ENCODE data around the gene GJB6. TPM values are rescaled to one million over a fixed set of nuclear protein-coding genes. Genes with fewer than 3 reads are reported as not detected.

The GJB6 gene
- polyA plus RNA-seq, 1 donor from 2014 or later = not detected

DNA sequence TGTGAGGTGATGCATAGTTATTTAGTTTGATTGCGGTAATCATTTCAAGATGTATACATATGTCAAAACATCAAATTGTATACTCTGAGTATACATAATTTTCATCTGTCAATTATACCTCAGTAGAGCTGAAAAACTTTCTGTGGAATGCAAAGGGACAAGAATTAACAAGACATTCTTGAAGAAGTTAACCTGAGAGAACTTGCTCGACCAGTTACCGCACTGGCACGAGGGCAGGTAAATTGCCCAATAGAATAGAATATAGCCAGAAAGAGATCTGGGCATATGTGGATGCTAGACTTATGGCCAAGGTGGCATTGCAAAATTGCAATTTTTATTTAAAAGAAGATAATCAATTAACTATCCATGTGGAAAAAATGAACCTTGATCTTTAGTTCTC, 42.3 kb upstream of the GJB6 start:
- no peaks in the 10 kb centered on the region for H3K9me3 ChIP-seq (ENCODE audit: low read length)
- H3K4me3 ChIP-seq (ENCODE audit: low read length) = no peak overlapping the region
- no peaks in the 10 kb centered on the region for H3F3A ChIP-seq (ENCODE audit: insufficient read depth, low read length, poor library complexity, severe bottlenecking)
- H3K9ac ChIP-seq (ENCODE audit: low read length) = no peak overlapping the region
- no peaks in the 10 kb centered on the region for H3K9me2 ChIP-seq (ENCODE audit: insufficient read depth, low read length)
- no peaks in the 10 kb centered on the region for H4K20me1 ChIP-seq (ENCODE audit: insufficient read depth)
- H3K79me2 ChIP-seq (replicated peaks; ENCODE audit: insufficient read depth, low read length) = no peaks in the 10 kb centered on the region
- H3K27ac ChIP-seq (ENCODE audit: low read length) = no peak overlapping the region
- H3K4me2 ChIP-seq (ENCODE audit: low read length) = no peak overlapping the region
- H3K27me3 ChIP-seq (ENCODE audit: insufficient read depth, low read depth, low read length) = no peaks in the 10 kb centered on the region
- H3K36me3 ChIP-seq (ENCODE audit: insufficient read depth, low read length) = no peaks in the 10 kb centered on the region
- no peak for TF ChIP-seq EZH2 (IDR thresholded peaks at IDR 0.05; ENCODE audit: borderline replicate concordance, insufficient read depth, low read length, poor library complexity, severe bottlenecking)
- no peak for TF ChIP-seq MXI1 (conservative IDR thresholded peaks at IDR 0.05; ENCODE audit: poor library complexity, severe bottlenecking)
- no peak for TF ChIP-seq POLR2AphosphoS5 (IDR thresholded peaks at IDR 0.05)
- TF ChIP-seq, protein P1, sequence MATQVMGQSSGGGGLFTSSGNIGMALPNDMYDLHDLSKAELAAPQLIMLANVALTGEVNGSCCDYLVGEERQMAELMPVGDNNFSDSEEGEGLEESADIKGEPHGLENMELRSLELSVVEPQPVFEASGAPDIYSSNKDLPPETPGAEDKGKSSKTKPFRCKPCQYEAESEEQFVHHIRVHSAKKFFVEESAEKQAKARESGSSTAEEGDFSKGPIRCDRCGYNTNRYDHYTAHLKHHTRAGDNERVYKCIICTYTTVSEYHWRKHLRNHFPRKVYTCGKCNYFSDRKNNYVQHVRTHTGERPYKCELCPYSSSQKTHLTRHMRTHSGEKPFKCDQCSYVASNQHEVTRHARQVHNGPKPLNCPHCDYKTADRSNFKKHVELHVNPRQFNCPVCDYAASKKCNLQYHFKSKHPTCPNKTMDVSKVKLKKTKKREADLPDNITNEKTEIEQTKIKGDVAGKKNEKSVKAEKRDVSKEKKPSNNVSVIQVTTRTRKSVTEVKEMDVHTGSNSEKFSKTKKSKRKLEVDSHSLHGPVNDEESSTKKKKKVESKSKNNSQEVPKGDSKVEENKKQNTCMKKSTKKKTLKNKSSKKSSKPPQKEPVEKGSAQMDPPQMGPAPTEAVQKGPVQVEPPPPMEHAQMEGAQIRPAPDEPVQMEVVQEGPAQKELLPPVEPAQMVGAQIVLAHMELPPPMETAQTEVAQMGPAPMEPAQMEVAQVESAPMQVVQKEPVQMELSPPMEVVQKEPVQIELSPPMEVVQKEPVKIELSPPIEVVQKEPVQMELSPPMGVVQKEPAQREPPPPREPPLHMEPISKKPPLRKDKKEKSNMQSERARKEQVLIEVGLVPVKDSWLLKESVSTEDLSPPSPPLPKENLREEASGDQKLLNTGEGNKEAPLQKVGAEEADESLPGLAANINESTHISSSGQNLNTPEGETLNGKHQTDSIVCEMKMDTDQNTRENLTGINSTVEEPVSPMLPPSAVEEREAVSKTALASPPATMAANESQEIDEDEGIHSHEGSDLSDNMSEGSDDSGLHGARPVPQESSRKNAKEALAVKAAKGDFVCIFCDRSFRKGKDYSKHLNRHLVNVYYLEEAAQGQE (IDR thresholded peaks at IDR 0.05; ENCODE audit: borderline replicate concordance) = no peak
- TF ChIP-seq RAD21 (conservative IDR thresholded peaks at IDR 0.05) = no peak
- no peak for TF ChIP-seq EP300 (conservative IDR thresholded peaks at IDR 0.05; ENCODE audit: poor library complexity, severe bottlenecking)
- no peak for TF ChIP-seq SMC3 (conservative IDR thresholded peaks at IDR 0.05; ENCODE audit: poor library complexity)
- TF ChIP-seq, protein P2, sequence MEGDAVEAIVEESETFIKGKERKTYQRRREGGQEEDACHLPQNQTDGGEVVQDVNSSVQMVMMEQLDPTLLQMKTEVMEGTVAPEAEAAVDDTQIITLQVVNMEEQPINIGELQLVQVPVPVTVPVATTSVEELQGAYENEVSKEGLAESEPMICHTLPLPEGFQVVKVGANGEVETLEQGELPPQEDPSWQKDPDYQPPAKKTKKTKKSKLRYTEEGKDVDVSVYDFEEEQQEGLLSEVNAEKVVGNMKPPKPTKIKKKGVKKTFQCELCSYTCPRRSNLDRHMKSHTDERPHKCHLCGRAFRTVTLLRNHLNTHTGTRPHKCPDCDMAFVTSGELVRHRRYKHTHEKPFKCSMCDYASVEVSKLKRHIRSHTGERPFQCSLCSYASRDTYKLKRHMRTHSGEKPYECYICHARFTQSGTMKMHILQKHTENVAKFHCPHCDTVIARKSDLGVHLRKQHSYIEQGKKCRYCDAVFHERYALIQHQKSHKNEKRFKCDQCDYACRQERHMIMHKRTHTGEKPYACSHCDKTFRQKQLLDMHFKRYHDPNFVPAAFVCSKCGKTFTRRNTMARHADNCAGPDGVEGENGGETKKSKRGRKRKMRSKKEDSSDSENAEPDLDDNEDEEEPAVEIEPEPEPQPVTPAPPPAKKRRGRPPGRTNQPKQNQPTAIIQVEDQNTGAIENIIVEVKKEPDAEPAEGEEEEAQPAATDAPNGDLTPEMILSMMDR (IDR thresholded peaks at IDR 0.05; ENCODE audit: poor library complexity, severe bottlenecking) = no peak
- no peak for TF ChIP-seq TAF1 (IDR thresholded peaks at IDR 0.05; ENCODE audit: low read depth)
- H2AFZ ChIP-seq (ENCODE audit: low read depth, low read length) = no peak overlapping the region

DNA sequence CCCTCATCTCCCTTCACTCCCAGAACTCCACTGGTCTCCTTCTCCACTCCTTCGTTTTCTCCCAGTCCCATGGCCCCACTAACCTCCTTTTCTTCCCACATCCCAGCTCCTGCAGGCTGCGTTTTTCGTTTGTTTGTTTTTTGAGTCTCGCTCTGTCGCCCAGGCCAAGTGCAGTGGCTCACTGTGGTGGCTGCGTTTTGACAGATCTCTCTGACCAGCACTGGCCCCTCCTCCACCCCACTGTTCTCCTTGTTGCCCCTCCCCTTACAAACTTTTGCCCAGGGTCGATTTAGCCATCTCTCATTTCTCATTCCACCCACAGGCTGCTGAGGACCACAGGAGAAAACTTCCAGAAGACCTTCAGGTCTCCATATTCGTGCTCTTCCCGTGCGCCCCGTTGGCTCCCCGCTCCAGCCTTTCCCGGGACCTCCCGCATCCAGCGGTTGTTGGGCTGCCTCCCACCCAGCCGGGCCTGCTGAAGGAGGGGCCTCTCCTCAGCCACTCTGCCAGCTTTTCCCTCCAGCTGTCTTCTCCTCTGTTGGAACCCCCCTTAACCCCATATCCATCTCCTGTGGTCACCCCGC, 40.6 kb upstream of the GJB6 start:
- Histone ChIP-seq H3K36me3 (ENCODE audit: insufficient read depth, low read length) (no peaks in the 10 kb centered on the region), H3K27ac (ENCODE audit: low read length) (no peak overlapping the region), H2AFZ (ENCODE audit: low read depth, low read length) (no peak overlapping the region), H3K27me3 (ENCODE audit: insufficient read depth, low read depth, low read length) (no peaks in the 10 kb centered on the region), H3K4me3 (ENCODE audit: low read length) (no peak overlapping the region), H3F3A (ENCODE audit: insufficient read depth, low read length, poor library complexity, severe bottlenecking) (no peaks in the 10 kb centered on the region), H4K20me1 (ENCODE audit: insufficient read depth) (no peaks in the 10 kb centered on the region), H3K9ac (ENCODE audit: low read length) (no peak overlapping the region), H3K9me2 (ENCODE audit: insufficient read depth, low read length) (no peaks in the 10 kb centered on the region), H3K79me2 (replicated peaks; ENCODE audit: insufficient read depth, low read length) (no peaks in the 10 kb centered on the region), H3K9me3 (ENCODE audit: low read length) (no peaks in the 10 kb centered on the region), H3K4me2 (ENCODE audit: low read length) (no peak overlapping the region)
- no peak for TF ChIP-seq MXI1 (conservative IDR thresholded peaks at IDR 0.05; ENCODE audit: poor library complexity, severe bottlenecking)
- TF ChIP-seq, protein P2 (IDR thresholded peaks at IDR 0.05; ENCODE audit: poor library complexity, severe bottlenecking) = no peak
- no peak for TF ChIP-seq EP300 (conservative IDR thresholded peaks at IDR 0.05; ENCODE audit: poor library complexity, severe bottlenecking)
- TF ChIP-seq TAF1 (IDR thresholded peaks at IDR 0.05; ENCODE audit: low read depth) = no peak
- TF ChIP-seq RAD21 (conservative IDR thresholded peaks at IDR 0.05) = no peak
- no peak for TF ChIP-seq EZH2 (IDR thresholded peaks at IDR 0.05; ENCODE audit: borderline replicate concordance, insufficient read depth, low read length, poor library complexity, severe bottlenecking)
- no peak for TF ChIP-seq SMC3 (conservative IDR thresholded peaks at IDR 0.05; ENCODE audit: poor library complexity)

Measured in neural cell (in vitro differentiated cells).